ENCODE results near the gene PTPRR.

DNA sequence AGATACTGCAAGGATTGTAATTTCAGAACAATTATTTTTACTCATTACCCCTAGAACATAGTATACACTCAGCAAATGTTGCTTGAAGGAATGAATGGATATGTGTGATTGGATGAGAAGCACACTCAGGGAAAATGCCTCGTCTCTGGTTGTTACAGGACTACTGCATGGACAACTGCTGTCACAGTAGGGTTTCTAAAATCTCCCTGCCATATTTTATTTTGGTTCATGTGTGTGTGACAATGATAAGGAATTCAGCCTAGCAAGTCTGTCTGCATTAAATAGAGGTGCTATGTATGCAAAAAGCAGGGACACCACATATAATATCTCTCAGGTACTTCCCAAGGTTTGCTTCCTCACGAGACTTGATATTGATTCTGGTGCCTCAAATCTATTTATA, 1.4 kb downstream of the PTPRR start:
- TF ChIP-seq, protein P1, sequence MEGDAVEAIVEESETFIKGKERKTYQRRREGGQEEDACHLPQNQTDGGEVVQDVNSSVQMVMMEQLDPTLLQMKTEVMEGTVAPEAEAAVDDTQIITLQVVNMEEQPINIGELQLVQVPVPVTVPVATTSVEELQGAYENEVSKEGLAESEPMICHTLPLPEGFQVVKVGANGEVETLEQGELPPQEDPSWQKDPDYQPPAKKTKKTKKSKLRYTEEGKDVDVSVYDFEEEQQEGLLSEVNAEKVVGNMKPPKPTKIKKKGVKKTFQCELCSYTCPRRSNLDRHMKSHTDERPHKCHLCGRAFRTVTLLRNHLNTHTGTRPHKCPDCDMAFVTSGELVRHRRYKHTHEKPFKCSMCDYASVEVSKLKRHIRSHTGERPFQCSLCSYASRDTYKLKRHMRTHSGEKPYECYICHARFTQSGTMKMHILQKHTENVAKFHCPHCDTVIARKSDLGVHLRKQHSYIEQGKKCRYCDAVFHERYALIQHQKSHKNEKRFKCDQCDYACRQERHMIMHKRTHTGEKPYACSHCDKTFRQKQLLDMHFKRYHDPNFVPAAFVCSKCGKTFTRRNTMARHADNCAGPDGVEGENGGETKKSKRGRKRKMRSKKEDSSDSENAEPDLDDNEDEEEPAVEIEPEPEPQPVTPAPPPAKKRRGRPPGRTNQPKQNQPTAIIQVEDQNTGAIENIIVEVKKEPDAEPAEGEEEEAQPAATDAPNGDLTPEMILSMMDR (IDR thresholded peaks at IDR 0.05; ENCODE audit: low read depth, low read length, poor library complexity, severe bottlenecking) = no peak
- no peak for TF ChIP-seq EZH2phosphoT487 (IDR thresholded peaks at IDR 0.05; ENCODE audit: borderline replicate concordance, low read length)

Measured in DOHH2 (cell line).